Stimulated activated CD4-positive, alpha-beta T cell treated with anti-CD3 and anti-CD28 coated beads, Interleukin-15, amount 100 ng/mL, for 48 hours (primary cell): ENCODE results near the gene HMGN1.

ENCODE experiments used
- DNase-seq, 2 donors: peaks; one replicate each; pipeline ENCODE4 v3.0.0-alpha.2; 2020; ENCODE audit warnings: low read depth in 2 of 2

The HMGN1 gene

DNA sequence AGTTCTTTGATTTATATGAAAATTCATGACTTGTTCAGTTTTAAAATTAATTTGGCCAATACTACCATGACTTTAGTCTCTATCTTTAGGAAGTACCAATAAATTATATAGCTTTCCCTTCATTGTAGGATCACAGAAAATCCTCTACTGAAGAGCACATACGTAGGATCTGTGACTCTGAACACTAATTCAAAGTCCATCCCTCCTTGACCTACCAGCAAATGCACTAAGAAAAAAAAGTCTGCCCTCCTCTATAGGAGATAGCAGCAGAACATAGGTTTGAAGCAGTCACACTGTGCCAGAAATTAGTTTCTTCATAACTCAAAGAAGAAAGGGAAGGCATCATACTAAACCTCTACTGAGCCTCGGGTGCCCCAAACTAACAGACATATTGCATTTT, 52.0 kb downstream of the HMGN1 start:
- no peak for DNase-seq
